ENCODE results near the gene PARD3.

GRCh38 chr10:34415039-34415438, 400.1 kb downstream of the PARD3 start:
- TF ChIP-seq CTCF (conservative IDR thresholded peaks at IDR 0.05 in 1 of 2, IDR thresholded peaks at IDR 0.05 in 1 of 2; ENCODE audit: low read depth in 1 of 2, low read length in 2 of 2): no peak
- no peak for TF ChIP-seq EZH2 (IDR thresholded peaks at IDR 0.05; ENCODE audit: low read length, missing control alignments)

Measured in fibroblast of lung (primary cell).